Heart right ventricle (tissue), 16 donors: ENCODE results near the gene TMEM229B. TPM values are rescaled to one million over a fixed set of nuclear protein-coding genes. Genes with fewer than 3 reads are reported as not detected.

Experiments
- ATAC-seq, 8 donors: fragments of 200-7000 bp; cut with Tn5 transposase; one replicate each; pipeline ENCODE4 v1.9.1; 2020; ENCODE audit warnings: mild to moderate bottlenecking in 8 of 8, moderate library complexity in 8 of 8, moderate number of reproducible peaks in 1 of 8
- DNase-seq, 2 donors: peaks; one replicate each; pipeline ENCODE4 v3.0.0-alpha.2; 2020
- H3K27ac ChIP-seq, 10 donors: fragments of 200-600 bp; sonication (generic) in 2 of 10; one replicate each; pipeline versions ENCODE4 v1.5.0 to v1.8.0; 2020 to 2022; ENCODE audit warnings: mild to moderate bottlenecking in 3 of 10
- H3K27me3 ChIP-seq, 7 donors: fragments of 200-600 bp; one replicate each; pipeline ENCODE4 v1.8.0; 2021 to 2022; ENCODE audit warnings: mild to moderate bottlenecking in 2 of 7
- H3K36me3 ChIP-seq, 9 donors: fragments of 200-600 bp; sonication (generic) in 1 of 9; one replicate each; pipeline versions ENCODE4 v1.5.0 to v1.8.0; 2020 to 2022; ENCODE audit warnings: mild to moderate bottlenecking in 2 of 9
- H3K4me1 ChIP-seq, 9 donors: fragments of 200-600 bp; sonication (generic) in 1 of 9; one replicate each; pipeline versions ENCODE4 v1.5.0 to v1.8.0; 2020 to 2022; ENCODE audit warnings: mild to moderate bottlenecking in 4 of 9
- H3K4me3 ChIP-seq, 10 donors: fragments of 200-600 bp; sonication (generic) in 2 of 10; one replicate each; pipeline versions ENCODE4 v1.5.0 to v1.8.0; 2020 to 2022; ENCODE audit warnings: mild to moderate bottlenecking in 7 of 10, moderate library complexity in 2 of 10
- H3K9me3 ChIP-seq, 11 donors: fragments of 200-600 bp in 10 of 11; sonication (generic) in 2 of 11; one replicate each; pipeline versions ENCODE4 v1.5.0 to v1.8.0; 2013 to 2022; ENCODE audit warnings: mild to moderate bottlenecking in 2 of 11, control low read depth in 1 of 11, moderate library complexity in 1 of 11
- WGBS, 2 donors: extraction: QIAGEN DNeasy Blood & Tissue Kit; methylation state at CpG; one replicate each; pipeline ENCODE4 v1.1.7; 2013; ENCODE audit warnings: inconsistent platforms in 1 of 2; 5-methylcytosine and 5-hydroxymethylcytosine counted together
- intact Hi-C, 10 donors: fragments of 100-400 bp; cut with DNase I; formaldehyde crosslinking; loops; one replicate each; pipeline versions ENCODE4 v1.11.1 to v1.14.2; 2022
- polyA plus RNA-seq, 2 donors: library from polyadenylated mRNA; stranded (reverse); fragments of 200-250 nt; gene quantifications; one replicate each; pipeline ENCODE4 v1.2.3, GENCODE V29; 2013
- total RNA-seq, 10 donors: library from RNA; stranded (reverse); fragmentation: NEBNext Ultra II Directional in 3 of 10; extraction: Animal tissue kit (Norgen Biotek cat#: 25700) in 3 of 10; gene quantifications; one replicate each; pipeline versions ENCODE4 v1.2.1 to v1.2.4, GENCODE V29; 2021 to 2023
- TF ChIP-seq, protein P1 (sequence below), 9 donors: fragments of 200-600 bp; sonication (generic) in 2 of 9; IDR thresholded peaks; one replicate each; pipeline versions ENCODE4 v1.5.0 to v1.8.0; 2021 to 2022; ENCODE audit warnings: antibody characterized with exemption in 9 of 9, mild to moderate bottlenecking in 5 of 9, moderate library complexity in 1 of 9
- donor health status: Arrhythmogenic right ventricular cardiomyopathy.
- donor health status: ischemic (EF 13 %, LVEDD 7.1; RV severe dilation, severe dysfunction).
- donor health status: healthy with polysubstance abuse.
- donor health status: DM: no; HTN: yes; CAD: no.
- donor health status: DM: no; HTN: no; CAD: no.
- donor health status: ischemic (EF 25% LVEDD 6.9; RV normal size, moderate dysfunction).
- donor health status: ischemic (EF 25% LVEDD 5.7; RV mildly dilated, moderate dysfunction).
- donor health status: healthy.
- donor health status: DM: yes; HTN: yes; CAD: no.
- donor health status: Ischemic cardiomyopathy.
- donor health status: ischemic (EF 35%, LVEDD 5.7; RV mildly dilated, moderate dysfunction).
- donor health status: nonischemic (EF 11% LVEDD 7.7; RV severe dilation, severe dysfunction).
- donor health status: DM: yes; HTN: yes; CAD: no.
- donor health status: PGD.
- donor health status: ischemic (EF 29% LVEDD 5.4; RV normal size, mild dysfunction).
- donor health status: nonischemic (EF 23%, LVEDD 6.1; RV moderate dilation, normal function).

Gene TMEM229B
- total and polyA plus RNA-seq, 12 donors, result 0.51 to 5.9 (median 1.6) TPM

DNA sequence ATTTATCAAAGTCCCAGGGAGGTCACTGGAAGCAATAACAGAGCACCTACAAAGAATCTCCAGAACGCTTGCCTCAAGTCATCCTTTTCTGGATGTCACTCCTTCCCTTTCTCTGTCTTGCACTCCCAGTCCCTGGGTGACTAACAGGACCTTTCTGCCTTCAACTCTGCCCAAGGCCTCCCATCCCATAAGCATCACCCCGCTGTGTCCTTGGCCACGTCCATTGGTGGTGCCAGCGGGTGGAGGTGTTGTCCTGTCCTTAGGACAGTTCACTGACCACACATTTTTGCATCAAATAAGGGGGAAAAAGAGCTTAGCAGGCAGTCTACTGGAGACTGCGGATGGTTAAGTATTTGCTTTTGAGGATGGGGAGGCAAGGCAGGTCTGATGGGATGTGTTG is 52.9 kb downstream of the TMEM229B start:
- Histone ChIP-seq H3K9me3 (no peaks in the 10 kb centered on the region), H3K4me3 (no peak overlapping the region), H3K27me3 (peaks cover 0 to 4% (median 3%) of the 10 kb centered on the region in 7 donors), H3K36me3 (no peaks in the 10 kb centered on the region), H3K27ac (no peak overlapping the region), H3K4me1 (peaks cover 0 to 5% (median 0%) of the 10 kb centered on the region in 9 donors)
- no peak for DNase-seq
- TF ChIP-seq, protein P1, sequence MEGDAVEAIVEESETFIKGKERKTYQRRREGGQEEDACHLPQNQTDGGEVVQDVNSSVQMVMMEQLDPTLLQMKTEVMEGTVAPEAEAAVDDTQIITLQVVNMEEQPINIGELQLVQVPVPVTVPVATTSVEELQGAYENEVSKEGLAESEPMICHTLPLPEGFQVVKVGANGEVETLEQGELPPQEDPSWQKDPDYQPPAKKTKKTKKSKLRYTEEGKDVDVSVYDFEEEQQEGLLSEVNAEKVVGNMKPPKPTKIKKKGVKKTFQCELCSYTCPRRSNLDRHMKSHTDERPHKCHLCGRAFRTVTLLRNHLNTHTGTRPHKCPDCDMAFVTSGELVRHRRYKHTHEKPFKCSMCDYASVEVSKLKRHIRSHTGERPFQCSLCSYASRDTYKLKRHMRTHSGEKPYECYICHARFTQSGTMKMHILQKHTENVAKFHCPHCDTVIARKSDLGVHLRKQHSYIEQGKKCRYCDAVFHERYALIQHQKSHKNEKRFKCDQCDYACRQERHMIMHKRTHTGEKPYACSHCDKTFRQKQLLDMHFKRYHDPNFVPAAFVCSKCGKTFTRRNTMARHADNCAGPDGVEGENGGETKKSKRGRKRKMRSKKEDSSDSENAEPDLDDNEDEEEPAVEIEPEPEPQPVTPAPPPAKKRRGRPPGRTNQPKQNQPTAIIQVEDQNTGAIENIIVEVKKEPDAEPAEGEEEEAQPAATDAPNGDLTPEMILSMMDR (IDR thresholded peaks at IDR 0.05), result no peak
- intact Hi-C loops, result loop anchor here in 1 of 10 donors (5.0 kb wide), 1 partner anchor 127 kb away; no protein-coding TSS in a partner anchor
- 90 to 92% methylated on average over 5 of the region's 5 CpGs for WGBS, 2 donors
- ATAC-seq, result no peak

DNA sequence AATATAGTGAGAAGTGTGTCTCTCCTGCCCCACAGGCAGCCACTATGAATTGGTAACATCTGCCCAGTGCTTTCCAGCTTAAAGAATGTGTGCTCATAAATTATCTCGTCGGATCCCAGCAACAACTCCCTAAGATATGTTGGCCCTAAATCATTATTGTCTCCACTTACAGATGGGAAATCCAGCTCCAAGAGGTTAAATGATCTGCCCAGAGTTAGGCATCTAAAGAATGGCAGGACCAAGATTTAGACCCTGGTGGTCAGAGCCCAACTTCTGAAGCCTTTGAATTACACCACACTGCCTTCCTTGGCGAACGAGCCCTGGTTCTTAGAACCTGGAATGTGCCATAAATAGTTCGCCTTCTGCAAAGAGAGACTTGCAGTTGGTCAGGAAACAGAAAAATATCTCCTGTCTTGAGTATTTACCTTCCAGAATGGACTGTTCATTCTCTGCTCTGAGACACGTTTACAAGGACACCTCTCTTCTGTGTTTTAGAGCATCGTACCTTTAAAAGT is 56.4 kb downstream of the TMEM229B start:
- peaks cover 0 to 4% (median 3%) of the 10 kb centered on the region in 7 donors for H3K27me3 ChIP-seq
- DNase-seq, result no peak
- 49 to 56% methylated on average over 7 of the region's 7 CpGs for WGBS, 2 donors
- H3K4me3 ChIP-seq, result no peak overlapping the region
- ATAC-seq, result no peak
- H3K27ac ChIP-seq, result no peak overlapping the region
- TF ChIP-seq, protein P1 (IDR thresholded peaks at IDR 0.05), result no peak
- intact Hi-C loops, result no loop called here
- no peaks in the 10 kb centered on the region for H3K9me3 ChIP-seq
- H3K36me3 ChIP-seq, result no peaks in the 10 kb centered on the region
- H3K4me1 ChIP-seq, result peaks cover 0 to 8% (median 0%) of the 10 kb centered on the region in 9 donors

DNA sequence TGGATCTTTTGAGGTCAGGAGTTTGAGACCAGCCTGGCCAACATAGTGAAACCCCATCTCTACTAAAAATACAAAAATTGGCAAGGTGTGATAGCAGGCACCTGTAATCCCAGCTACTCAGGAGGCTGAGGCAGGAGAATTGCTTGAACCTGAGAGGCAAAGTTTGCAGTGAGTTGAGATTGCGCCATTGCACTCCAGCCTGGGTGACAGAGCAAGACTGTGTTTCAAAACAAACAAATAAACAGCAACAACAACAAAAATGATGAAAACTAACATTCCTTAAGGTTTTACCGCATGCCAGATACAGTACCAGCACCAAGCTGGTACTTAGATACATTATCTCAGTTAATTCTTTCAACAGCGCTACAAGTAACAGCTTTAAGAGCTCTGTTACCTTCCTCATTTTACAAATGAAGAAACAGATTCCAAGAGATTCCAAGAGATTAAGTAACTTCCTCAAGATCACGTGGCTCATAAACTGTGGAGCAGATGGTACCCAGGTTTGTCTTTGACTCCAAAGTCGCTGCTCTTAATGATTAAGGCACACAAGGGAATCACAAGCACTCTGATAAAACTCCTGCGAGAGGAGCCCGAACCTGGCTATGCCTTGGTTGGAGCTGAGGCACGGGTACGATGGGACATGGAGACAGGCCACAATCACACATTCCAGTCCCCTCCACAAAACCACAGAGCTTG is 58.9 kb downstream of the TMEM229B start:
- TF ChIP-seq, protein P1 (IDR thresholded peaks at IDR 0.05), result no peak
- no peak for DNase-seq
- no peak overlapping the region for H3K4me3 ChIP-seq
- intact Hi-C loops, result loop anchor here (2.0 to 10.0 kb wide), 8 partner anchors 48 to 278 kb away; partner anchors contain the start of genes RDH12 (in 6 of the 10) and TMEM229B (in 1 of the 10)
- peaks cover 0 to 19% (median 0%) of the 10 kb centered on the region in 9 donors for H3K4me1 ChIP-seq
- no peak overlapping the region for H3K27ac ChIP-seq
- H3K9me3 ChIP-seq, result no peaks in the 10 kb centered on the region
- WGBS, 2 donors, result 71 to 73% methylated on average over 9 of the region's 9 CpGs
- peaks cover 0 to 21% (median 4%) of the 10 kb centered on the region in 7 donors for H3K27me3 ChIP-seq
- no peaks in the 10 kb centered on the region for H3K36me3 ChIP-seq
- no peak for ATAC-seq

DNA sequence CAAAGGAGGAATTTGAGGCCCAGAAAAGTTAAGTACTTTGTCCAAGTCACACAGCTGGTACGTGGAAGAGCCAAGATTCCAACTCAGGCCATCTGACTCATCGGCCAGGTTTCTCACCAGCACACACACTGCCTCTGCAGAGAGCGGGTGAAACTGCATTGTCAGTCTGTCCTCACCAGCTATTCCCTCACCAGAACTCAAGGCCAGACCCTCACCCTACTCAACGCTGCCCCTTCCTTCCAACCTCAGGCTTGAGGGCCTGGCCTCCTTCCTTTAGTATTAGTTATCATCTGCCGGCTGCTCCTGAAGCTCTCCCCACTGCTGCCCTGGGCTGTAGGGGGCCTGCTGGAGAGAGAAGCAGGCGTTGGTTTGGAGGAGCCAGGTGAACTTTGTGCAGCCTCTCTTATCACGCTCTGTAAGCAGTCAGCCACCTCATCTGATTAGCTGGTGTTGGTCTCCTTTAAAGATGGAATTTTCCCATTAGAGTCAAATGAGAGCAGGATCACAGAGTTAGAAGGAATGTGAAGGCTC is 60.0 kb downstream of the TMEM229B start:
- no peak for ATAC-seq
- DNase-seq, result no peak
- Histone ChIP-seq H3K4me3 (no peak overlapping the region), H3K36me3 (no peaks in the 10 kb centered on the region), H3K27ac (no peak overlapping the region), H3K4me1 (peaks cover 0 to 19% (median 0%) of the 10 kb centered on the region in 9 donors), H3K27me3 (peaks cover 0 to 25% (median 4%) of the 10 kb centered on the region in 7 donors), H3K9me3 (no peaks in the 10 kb centered on the region)
- TF ChIP-seq, protein P1 (IDR thresholded peaks at IDR 0.05), result no peak
- WGBS, 2 donors, result 76 to 84% methylated on average over 7 of the region's 7 CpGs
- intact Hi-C loops, result loop anchor here (2.0 to 10.0 kb wide), 8 partner anchors 49 to 279 kb away; partner anchors contain the start of genes RDH12 (in 6 of the 10) and TMEM229B (in 1 of the 10)
